Activated CD4-positive, alpha-beta memory T cell treated with anti-CD3 and anti-CD28 coated beads for 36 hours (primary cell): ENCODE results near the gene DHRSX. TPM values are rescaled to one million over a fixed set of nuclear protein-coding genes. Genes with fewer than 3 reads are reported as not detected.
"Not testable (repeated sequence)": the region's sequence is repeated elsewhere in the genome, so short reads cannot be mapped to it uniquely, and the experiment has no call there.

ENCODE experiments used
- CTCF ChIA-PET: fragments of 350-600 bp; sonication (Branson Sonifier 250); formaldehyde crosslinking; loops from one replicate; lab custom pipeline; 2021; ENCODE audit warnings: antibody characterized with exemption, inconsistent platforms; lab: Charles Lee
- POLR2A ChIA-PET: fragments of 350-600 bp; sonication (Branson Sonifier 250); formaldehyde crosslinking; loops from one replicate; lab custom pipeline; 2021; ENCODE audit warnings: antibody characterized with exemption; lab: Charles Lee
- DNase-seq: peaks from one replicate; pipeline ENCODE4 v3.0.0-alpha.2; 2020
- H3K27ac Mint-ChIP-seq: one replicate; pipeline ENCODE4 v1.8.0; 2021; ENCODE audit warnings: mixed read lengths
- H3K27me3 Mint-ChIP-seq: one replicate; pipeline ENCODE4 v1.8.0; 2021; ENCODE audit warnings: mixed read lengths
- H3K36me3 Mint-ChIP-seq: one replicate; pipeline ENCODE4 v1.8.0; 2021; ENCODE audit warnings: mixed read lengths
- H3K4me1 Mint-ChIP-seq: one replicate; pipeline ENCODE4 v1.8.0; 2021; ENCODE audit warnings: low read depth, mixed read lengths
- H3K4me3 Mint-ChIP-seq: one replicate; pipeline ENCODE4 v1.8.0; 2021; ENCODE audit warnings: mild to moderate bottlenecking, mixed read lengths
- H3K9me3 Mint-ChIP-seq: one replicate; pipeline ENCODE4 v1.8.0; 2021; ENCODE audit warnings: mixed read lengths
- intact Hi-C: fragments of 100-400 bp; cut with micrococcal nuclease; formaldehyde crosslinking; loops from one replicate; pipeline ENCODE4 v1.15.1; 2023
- total RNA-seq, 2 experiments: library from RNA; stranded (reverse); gene quantifications; one replicate each; pipeline ENCODE4 v1.2.3, GENCODE V29; 2021

DHRSX gene
- total RNA-seq, 2 experiments from 2014 or later, result 20.7 to 21.3 TPM

- intact Hi-C loops, H3K4me3 Mint-ChIP-seq, CTCF ChIA-PET, H3K4me1 Mint-ChIP-seq, DNase-seq, H3K27me3 Mint-ChIP-seq, H3K9me3 Mint-ChIP-seq, POLR2A ChIA-PET, H3K27ac Mint-ChIP-seq: not testable (repeated sequence)
- peaks cover 11% of the 10 kb centered on the region for H3K36me3 Mint-ChIP-seq
Observed at GRCh38 chrX:2477313-2477712, 23.5 kb downstream of the DHRSX start.

DNA sequence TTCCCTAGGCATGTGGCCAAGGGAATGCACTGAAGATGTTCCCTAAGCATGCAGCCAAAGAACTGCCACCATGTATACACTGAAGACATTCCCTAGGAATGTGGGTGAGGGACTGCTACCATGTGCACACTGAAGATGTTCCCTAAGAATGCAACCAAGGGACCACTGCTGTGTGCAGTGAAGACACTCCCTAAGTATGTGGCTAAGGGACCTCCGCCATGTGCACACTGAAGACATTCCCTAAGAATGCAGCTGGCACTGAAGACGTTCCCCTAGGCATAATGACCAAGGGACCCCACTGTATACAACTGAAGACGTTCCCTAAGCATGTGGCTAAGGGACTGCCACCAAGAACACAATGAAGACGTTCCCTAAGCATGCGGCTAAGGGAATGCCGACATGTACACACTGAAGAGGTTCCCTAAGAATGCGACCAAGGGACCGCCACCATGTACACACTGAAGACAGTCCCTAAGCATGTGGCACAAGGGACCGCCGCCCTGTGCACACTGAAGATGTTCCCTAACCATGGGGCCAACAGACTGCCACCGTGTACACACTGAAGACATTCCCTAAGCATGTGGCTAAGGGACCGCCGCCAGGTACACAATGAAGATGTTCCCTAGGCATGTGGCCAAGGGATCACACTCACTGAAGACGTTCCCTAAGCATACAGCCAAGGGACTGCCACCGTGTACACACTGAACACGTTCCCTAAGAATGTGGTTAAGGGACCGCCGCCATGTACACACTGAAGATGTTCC, 25.6 kb downstream of the DHRSX start:
- CTCF ChIA-PET, result no interaction called here
- intact Hi-C loops, result no loop called here
- peaks cover 7% of the 10 kb centered on the region for H3K9me3 Mint-ChIP-seq
- no peak overlapping the region for H3K27ac Mint-ChIP-seq
- POLR2A ChIA-PET, result no interaction called here
- peaks cover 8% of the 10 kb centered on the region for H3K36me3 Mint-ChIP-seq
- no peak for DNase-seq
- peaks cover 3% of the 10 kb centered on the region for H3K4me1 Mint-ChIP-seq
- H3K27me3 Mint-ChIP-seq, result no peaks in the 10 kb centered on the region
- H3K4me3 Mint-ChIP-seq, result no peak overlapping the region

GRCh38 chrX:2474280-2474962, 26.4 kb downstream of the DHRSX start:
- H3K36me3 Mint-ChIP-seq, result peaks cover 9% of the 10 kb centered on the region
- DNase-seq, result no peak
- intact Hi-C loops, result no loop called here
- H3K27ac Mint-ChIP-seq, result no peak overlapping the region
- ChIA-PET POLR2A (no interaction called here), CTCF (no interaction called here)
- peaks cover 7% of the 10 kb centered on the region for H3K9me3 Mint-ChIP-seq
- peaks cover 3% of the 10 kb centered on the region for H3K4me1 Mint-ChIP-seq
- no peaks in the 10 kb centered on the region for H3K27me3 Mint-ChIP-seq
- no peak overlapping the region for H3K4me3 Mint-ChIP-seq

DNA sequence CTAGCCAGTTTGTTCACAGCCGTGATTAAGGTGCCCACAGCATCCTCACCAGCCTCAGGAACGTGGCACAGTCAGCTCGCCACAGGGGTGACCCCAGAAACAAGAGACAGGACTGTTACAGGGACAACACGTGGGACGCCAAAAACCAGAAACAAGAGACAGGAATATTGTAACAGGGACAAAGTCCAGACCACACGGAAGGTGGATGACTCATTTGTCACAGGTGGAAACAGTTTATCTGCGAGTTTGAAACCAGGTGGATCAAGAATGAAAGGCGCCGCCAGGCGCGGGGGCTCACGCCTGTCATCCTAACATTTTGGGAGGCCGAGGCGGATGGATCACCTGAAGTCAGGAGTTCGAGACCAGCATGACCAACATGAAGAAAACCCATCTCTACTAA, 27.7 kb downstream of the DHRSX start:
- H3K4me3 Mint-ChIP-seq, result not testable (repeated sequence)

GRCh38 chrX:2471641-2472040, 29.1 kb downstream of the DHRSX start:
- intact Hi-C loops, result no loop called here
- Mint-ChIP-seq H3K9me3 (peaks cover 7% of the 10 kb centered on the region), H3K27ac (no peak overlapping the region), H3K4me1 (no peaks in the 10 kb centered on the region), H3K4me3 (no peak overlapping the region), H3K36me3 (peaks cover 13% of the 10 kb centered on the region), H3K27me3 (no peaks in the 10 kb centered on the region)
- no peak for DNase-seq
- CTCF ChIA-PET, result no interaction called here
- POLR2A ChIA-PET, result no interaction called here

More for the DNA sequence above, 27.7 kb downstream of the DHRSX start:
- H3K36me3 Mint-ChIP-seq, result peaks cover 13% of the 10 kb centered on the region
- intact Hi-C loops, H3K27me3 Mint-ChIP-seq, H3K9me3 Mint-ChIP-seq, DNase-seq, POLR2A ChIA-PET, CTCF ChIA-PET, H3K27ac Mint-ChIP-seq, H3K4me1 Mint-ChIP-seq: not testable (repeated sequence)

- H3K9me3 Mint-ChIP-seq, H3K27me3 Mint-ChIP-seq, intact Hi-C loops, POLR2A ChIA-PET, DNase-seq, H3K4me1 Mint-ChIP-seq, CTCF ChIA-PET, H3K27ac Mint-ChIP-seq, H3K4me3 Mint-ChIP-seq: not testable (repeated sequence)
- H3K36me3 Mint-ChIP-seq, result peaks cover 13% of the 10 kb centered on the region
Observed at GRCh38 chrX:2471126-2471525, 29.6 kb downstream of the DHRSX start.

- H3K27me3 Mint-ChIP-seq, H3K4me1 Mint-ChIP-seq, POLR2A ChIA-PET, CTCF ChIA-PET, DNase-seq, H3K4me3 Mint-ChIP-seq, H3K9me3 Mint-ChIP-seq, H3K27ac Mint-ChIP-seq, intact Hi-C loops: not testable (repeated sequence)
- H3K36me3 Mint-ChIP-seq, result peaks cover 13% of the 10 kb centered on the region
Observed at GRCh38 chrX:2469852-2470251, 30.9 kb downstream of the DHRSX start.

GRCh38 chrX:2469196-2469685, 31.5 kb downstream of the DHRSX start:
- POLR2A ChIA-PET, result no interaction called here
- Mint-ChIP-seq H3K4me1 (no peaks in the 10 kb centered on the region), H3K9me3 (peaks cover 7% of the 10 kb centered on the region), H3K27me3 (no peaks in the 10 kb centered on the region), H3K27ac (no peak overlapping the region), H3K36me3 (peaks cover 13% of the 10 kb centered on the region), H3K4me3 (no peak overlapping the region)
- CTCF ChIA-PET, result no interaction called here
- intact Hi-C loops, result no loop called here
- no peak for DNase-seq

DNA sequence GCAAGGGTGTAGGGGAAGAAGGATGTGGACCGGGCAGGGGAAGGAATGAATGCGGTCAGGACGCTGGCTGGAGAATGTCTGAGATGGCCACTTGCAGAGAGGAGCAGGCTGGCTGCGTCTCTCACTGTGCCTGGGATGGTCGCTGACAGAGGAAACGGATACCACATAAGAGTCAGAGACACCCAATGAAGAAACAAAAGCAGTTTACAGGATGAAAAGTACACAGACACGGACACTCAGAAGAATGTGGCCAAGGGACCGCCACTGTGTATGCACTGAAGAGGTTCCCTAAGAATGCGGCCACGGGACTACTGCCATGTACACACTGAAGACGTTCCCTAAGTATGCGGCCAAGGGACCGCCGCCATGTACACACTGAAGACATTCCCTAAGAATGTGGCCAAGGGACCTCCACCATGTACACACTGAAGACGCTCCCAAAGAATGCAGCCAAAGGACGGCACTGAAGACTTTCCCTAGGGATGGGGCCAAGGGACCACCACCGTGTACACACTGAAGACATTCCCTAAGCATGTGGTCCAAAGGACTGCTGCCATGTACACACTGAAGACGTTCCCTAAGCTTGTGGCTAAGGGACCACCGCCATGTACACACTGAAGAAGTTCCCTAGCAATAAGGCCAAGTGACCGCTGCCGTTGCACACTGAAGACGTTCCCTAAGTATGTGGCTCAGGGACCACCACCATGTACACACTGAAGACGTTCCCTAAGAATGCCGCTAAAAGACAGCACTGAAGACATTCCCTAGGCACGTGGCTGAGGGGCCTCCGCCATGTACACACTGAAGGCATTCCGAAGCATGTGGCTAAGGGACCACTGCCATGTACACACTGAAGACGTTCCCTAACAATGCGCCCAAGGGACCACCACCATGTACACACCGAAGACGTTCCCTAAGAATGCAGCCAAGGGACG, 32.2 kb downstream of the DHRSX start:
- H3K27ac Mint-ChIP-seq, result no peak overlapping the region
- intact Hi-C loops, result no loop called here
- no peak for DNase-seq
- H3K36me3 Mint-ChIP-seq, result peaks cover 13% of the 10 kb centered on the region
- no peaks in the 10 kb centered on the region for H3K27me3 Mint-ChIP-seq
- no peak overlapping the region for H3K4me3 Mint-ChIP-seq
- H3K4me1 Mint-ChIP-seq, result no peaks in the 10 kb centered on the region
- H3K9me3 Mint-ChIP-seq, result peaks cover 7% of the 10 kb centered on the region
- POLR2A ChIA-PET, result no interaction called here
- CTCF ChIA-PET, result no interaction called here

- CTCF ChIA-PET, result no interaction called here
- Mint-ChIP-seq H3K4me1 (no peaks in the 10 kb centered on the region), H3K9me3 (peaks cover 7% of the 10 kb centered on the region), H3K27ac (no peak overlapping the region), H3K4me3 (no peak overlapping the region), H3K36me3 (peaks cover 11% of the 10 kb centered on the region), H3K27me3 (no peaks in the 10 kb centered on the region)
- intact Hi-C loops, result no loop called here
- POLR2A ChIA-PET, result no interaction called here
- no peak for DNase-seq
Observed at GRCh38 chrX:2466876-2467656, 33.7 kb downstream of the DHRSX start.

DNA sequence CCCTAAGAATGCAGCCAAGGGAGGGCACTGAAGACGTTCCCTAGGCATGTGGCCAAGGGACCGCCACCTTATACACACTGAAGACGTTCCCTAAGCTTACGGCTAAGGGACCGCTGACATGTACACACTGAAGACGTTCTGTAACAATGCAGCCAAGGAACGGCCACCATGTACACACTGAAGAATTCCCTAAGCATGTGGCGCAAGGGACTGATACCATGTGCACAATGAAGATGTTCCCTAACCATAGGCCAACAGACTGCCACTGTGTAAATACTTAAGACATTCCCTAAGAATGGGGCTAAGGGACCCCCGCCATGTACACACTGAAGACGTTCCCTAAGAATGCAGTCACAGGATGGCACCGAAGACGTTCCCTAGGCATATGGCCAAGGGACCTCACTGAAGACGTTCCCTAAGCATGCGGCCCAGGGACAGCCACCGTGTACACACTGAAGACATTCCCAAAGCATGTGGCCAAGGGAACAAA, 36.1 kb downstream of the DHRSX start:
- no peak for DNase-seq
- intact Hi-C loops, result no loop called here
- H3K9me3 Mint-ChIP-seq, result peaks cover 2% of the 10 kb centered on the region
- ChIA-PET POLR2A (no interaction called here), CTCF (no interaction called here)
- no peak overlapping the region for H3K27ac Mint-ChIP-seq
- H3K4me1 Mint-ChIP-seq, result no peaks in the 10 kb centered on the region
- H3K36me3 Mint-ChIP-seq, result peaks cover 7% of the 10 kb centered on the region
- H3K4me3 Mint-ChIP-seq, result no peak overlapping the region
- H3K27me3 Mint-ChIP-seq, result no peaks in the 10 kb centered on the region
